Stomach (tissue), 9 donors: ENCODE data around the gene WHRN. TPM values are rescaled to one million over a fixed set of nuclear protein-coding genes. Genes with fewer than 3 reads are reported as not detected.
A peak's percentile ranks its signal among the peaks of the same experiment; 100 is the strongest.

Experiments used
- DNase-seq, 2 donors: peaks; one replicate each; pipeline versions ENCODE4 v3.0.0 to v3.0.0-alpha.2; 2013 to 2019
- H3K27ac ChIP-seq, 5 donors: fragments of 200-600 bp in 4 of 5; sonication (generic) in 4 of 5; one replicate each; pipeline ENCODE4 v1.5.1; 2013 to 2019; ENCODE audit warnings: mild to moderate bottlenecking in 1 of 5, moderate library complexity in 1 of 5
- H3K27me3 ChIP-seq, 3 donors: fragments of 200-600 bp; sonication (generic); one replicate each; pipeline ENCODE4 v1.5.1; 2017 to 2019; ENCODE audit warnings: mixed run types in 1 of 3
- H3K36me3 ChIP-seq, 4 donors: fragments of 200-600 bp; sonication (generic); 1 replicate in 3 of 4; 2 replicates in 1 of 4; pipeline ENCODE4 v1.5.1; 2016 to 2019
- H3K4me1 ChIP-seq, 4 donors: fragments of 200-600 bp; sonication (generic); one replicate each; pipeline ENCODE4 v1.5.1; 2016 to 2019
- H3K4me3 ChIP-seq, 4 donors: fragments of 200-600 bp; sonication (generic) in 3 of 4; one replicate each; pipeline ENCODE4 v1.5.1; 2016 to 2019; ENCODE audit warnings: mild to moderate bottlenecking in 1 of 4
- H3K9me3 ChIP-seq, 4 donors: fragments of 200-600 bp; sonication (generic); one replicate each; pipeline ENCODE4 v1.5.1; 2016 to 2019
- EP300 ChIP-seq: sonication (generic); formaldehyde crosslinking; IDR thresholded peaks from one replicate; pipeline ENCODE4 v1.6.1; 2017; ENCODE audit warnings: antibody characterized with exemption
- POLR2A ChIP-seq, 4 donors: fragments of 450-650 bp; IDR thresholded peaks; one replicate each; pipeline ENCODE4 v1.6.1; 2016; ENCODE audit warnings: antibody characterized with exemption in 4 of 4, control low read depth in 2 of 4, mild to moderate bottlenecking in 1 of 4, moderate library complexity in 1 of 4
- POLR2AphosphoS5 ChIP-seq, 3 donors: sonication (generic); formaldehyde crosslinking; IDR thresholded peaks; one replicate each; pipeline ENCODE4 v1.6.1; 2016; ENCODE audit warnings: antibody characterized with exemption in 3 of 3
- WGBS, 5 donors: extraction: QIAGEN DNeasy Blood & Tissue Kit in 3 of 5; methylation state at CpG; one replicate each; pipeline versions ENCODE4 v1.1.5 to v1.1.7; 2013 to 2018; 5-methylcytosine and 5-hydroxymethylcytosine counted together
- intact Hi-C: fragments of 100-400 bp; cut with DNase I; formaldehyde crosslinking; loops from one replicate; pipeline ENCODE4 v1.15.1; 2023; ENCODE audit warnings: low total_unique reads
- polyA plus RNA-seq, 3 donors: library from polyadenylated mRNA; stranded (reverse); fragments of 200-250 nt; gene quantifications; one replicate each; pipeline ENCODE4 v1.2.3, GENCODE V29; 2013
- total RNA-seq, 5 donors: library from RNA; depleted of rRNA; stranded (reverse); fragments of >200 nt; gene quantifications; one replicate each; pipeline versions ENCODE4 v1.1.0 to v1.2.3, GENCODE V29; 2014 to 2016
- TF ChIP-seq, protein P1 (sequence below), 7 experiments: fragments of 450-650 bp in 4 of 7; fragments of 200-600 bp in 3 of 7; sonication (generic) in 3 of 7; IDR thresholded peaks; one replicate each; pipeline ENCODE4 v1.5.1; 2016 to 2019; ENCODE audit warnings: antibody characterized with exemption in 7 of 7, control low read depth in 2 of 7, mild to moderate bottlenecking in 1 of 7
- donor health status: healthy with polysubstance abuse.
- donor health status: Bipolar disorder and iron deficiency.
- donor health status: healthy.

The WHRN gene
- total and polyA plus RNA-seq, 8 donors: 2.3 to 70.1 (median 4.8) TPM

DNA sequence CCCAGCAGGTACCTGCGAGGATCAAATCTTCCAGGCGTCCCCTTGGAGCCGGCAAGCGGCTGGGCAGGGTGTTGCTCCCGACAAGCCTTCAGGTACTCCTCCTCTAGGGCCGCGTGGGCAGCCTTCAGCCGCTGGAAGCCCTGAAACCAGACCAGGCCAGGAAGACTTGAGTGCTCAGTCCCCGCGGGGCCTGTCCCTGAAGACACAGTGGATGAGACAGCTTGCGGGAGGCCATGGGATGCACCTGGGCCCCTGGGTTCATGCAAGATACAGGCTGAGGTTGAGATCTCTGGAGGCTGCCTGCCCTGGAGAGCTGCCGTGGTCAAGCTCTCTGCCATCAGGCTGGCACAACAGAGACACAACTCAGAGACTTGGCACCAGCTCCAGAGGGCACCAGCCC lies 142.9 kb downstream of the WHRN start:
- Histone ChIP-seq H3K27ac (peak overlapping the region in 1 of 5 donors; percentile 2), H3K4me1 (peaks cover 4 to 34% (median 10%) of the 10 kb centered on the region in 4 donors), H3K9me3 (no peaks in the 10 kb centered on the region), H3K4me3 (no peak overlapping the region), H3K36me3 (peaks cover 61 to 99% (median 92%) of the 10 kb centered on the region in 4 donors), H3K27me3 (no peaks in the 10 kb centered on the region)
- 83 to 93% (median 87%) methylated on average over 8 to 12 of the region's 12 CpGs for WGBS, 5 donors
- DNase-seq: no peak
- TF ChIP-seq POLR2AphosphoS5 (IDR thresholded peaks at IDR 0.05) (no peak), POLR2A (IDR thresholded peaks at IDR 0.05) (no peak), EP300 (no peak)
- TF ChIP-seq, protein P1, sequence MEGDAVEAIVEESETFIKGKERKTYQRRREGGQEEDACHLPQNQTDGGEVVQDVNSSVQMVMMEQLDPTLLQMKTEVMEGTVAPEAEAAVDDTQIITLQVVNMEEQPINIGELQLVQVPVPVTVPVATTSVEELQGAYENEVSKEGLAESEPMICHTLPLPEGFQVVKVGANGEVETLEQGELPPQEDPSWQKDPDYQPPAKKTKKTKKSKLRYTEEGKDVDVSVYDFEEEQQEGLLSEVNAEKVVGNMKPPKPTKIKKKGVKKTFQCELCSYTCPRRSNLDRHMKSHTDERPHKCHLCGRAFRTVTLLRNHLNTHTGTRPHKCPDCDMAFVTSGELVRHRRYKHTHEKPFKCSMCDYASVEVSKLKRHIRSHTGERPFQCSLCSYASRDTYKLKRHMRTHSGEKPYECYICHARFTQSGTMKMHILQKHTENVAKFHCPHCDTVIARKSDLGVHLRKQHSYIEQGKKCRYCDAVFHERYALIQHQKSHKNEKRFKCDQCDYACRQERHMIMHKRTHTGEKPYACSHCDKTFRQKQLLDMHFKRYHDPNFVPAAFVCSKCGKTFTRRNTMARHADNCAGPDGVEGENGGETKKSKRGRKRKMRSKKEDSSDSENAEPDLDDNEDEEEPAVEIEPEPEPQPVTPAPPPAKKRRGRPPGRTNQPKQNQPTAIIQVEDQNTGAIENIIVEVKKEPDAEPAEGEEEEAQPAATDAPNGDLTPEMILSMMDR (IDR thresholded peaks at IDR 0.05): no peak
- intact Hi-C loops: no loop called here

DNA sequence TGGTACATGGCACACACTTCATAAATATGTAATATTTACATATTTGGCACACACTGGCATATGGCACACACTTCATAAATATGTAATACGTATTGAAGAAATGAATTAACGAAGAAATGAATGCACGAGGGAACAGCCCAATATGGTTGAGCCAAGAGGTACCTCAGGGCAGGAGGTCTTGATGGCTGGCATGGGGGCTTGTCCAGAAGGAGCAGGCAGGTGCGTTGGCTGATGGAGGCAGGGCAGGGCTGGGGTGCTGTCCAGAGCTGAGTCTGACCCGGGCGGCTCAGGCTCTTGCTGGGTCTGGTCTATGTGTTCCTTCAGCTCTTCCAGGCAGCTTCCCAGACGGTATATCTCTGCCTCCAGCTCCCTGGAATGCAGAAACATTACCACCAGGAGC lies 143.7 kb downstream of the WHRN start:
- TF ChIP-seq POLR2AphosphoS5 (IDR thresholded peaks at IDR 0.05) (no peak), EP300 (no peak), POLR2A (IDR thresholded peaks at IDR 0.05) (no peak)
- TF ChIP-seq, protein P1 (IDR thresholded peaks at IDR 0.05): no peak
- intact Hi-C loops: no loop called here
- Histone ChIP-seq H3K4me1 (peaks cover 0 to 25% (median 5%) of the 10 kb centered on the region in 4 donors), H3K27ac (no peak overlapping the region), H3K36me3 (peaks cover 67 to 100% (median 96%) of the 10 kb centered on the region in 4 donors), H3K9me3 (no peaks in the 10 kb centered on the region), H3K27me3 (no peaks in the 10 kb centered on the region), H3K4me3 (no peak overlapping the region)
- 87 to 97% (median 94%) methylated on average over 7 of the region's 7 CpGs for WGBS, 5 donors
- DNase-seq: no peak

DNA sequence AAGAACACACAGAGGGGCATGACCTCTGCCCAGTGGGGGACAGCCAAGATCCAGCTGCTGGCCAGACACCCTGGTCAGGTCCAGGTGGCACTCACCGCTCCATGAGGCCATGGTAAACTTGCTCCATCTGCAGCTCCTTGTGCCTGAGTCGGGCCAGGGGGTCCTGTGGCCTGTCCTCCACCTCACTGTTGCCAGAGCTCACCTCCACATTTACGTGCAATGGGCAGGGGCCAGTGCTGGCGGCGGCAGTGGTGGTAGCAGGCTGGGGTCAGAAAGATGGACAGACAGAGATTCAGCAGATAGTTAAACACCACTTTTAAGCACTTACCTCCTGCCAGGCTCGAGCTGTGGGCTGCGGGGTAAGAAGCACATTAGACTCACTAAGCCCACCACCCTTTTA lies 145.5 kb downstream of the WHRN start:
- no peak for DNase-seq
- peaks cover 83 to 100% (median 100%) of the 10 kb centered on the region in 4 donors for H3K36me3 ChIP-seq
- WGBS, 5 donors: 93 to 99% (median 96%) methylated on average over 7 of the region's 7 CpGs

DNA sequence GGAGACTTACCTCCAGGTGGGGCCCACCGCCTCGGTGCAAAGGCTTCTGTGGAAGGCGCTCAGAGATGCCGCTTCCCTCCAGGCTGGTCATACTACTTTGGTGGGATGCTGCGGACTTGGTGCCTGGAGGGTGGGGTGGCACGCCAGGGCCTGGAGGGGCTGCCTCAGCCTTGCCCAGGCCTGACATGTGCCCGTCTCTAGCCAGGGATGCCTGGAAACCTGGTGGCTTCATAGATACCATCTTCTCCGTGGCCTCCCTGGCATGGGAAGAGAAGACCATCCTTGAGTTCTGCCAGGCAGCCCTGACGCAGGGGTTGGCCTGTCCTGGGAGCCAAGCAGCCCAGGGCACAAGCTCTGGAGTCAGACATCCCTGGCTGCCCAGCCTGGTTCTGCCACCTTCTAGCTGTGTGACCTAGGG lies 147.4 kb downstream of the WHRN start:
- H3K27ac ChIP-seq: no peak overlapping the region
- intact Hi-C loops: no loop called here
- H3K4me1 ChIP-seq: no peaks in the 10 kb centered on the region
- no peaks in the 10 kb centered on the region for H3K9me3 ChIP-seq
- peaks cover 83 to 100% (median 100%) of the 10 kb centered on the region in 4 donors for H3K36me3 ChIP-seq
- DNase-seq: no peak
- H3K4me3 ChIP-seq: no peak overlapping the region
- WGBS, 5 donors: 88 to 100% (median 96%) methylated on average over 8 to 9 of the region's 9 CpGs
- no peak for TF ChIP-seq POLR2A (IDR thresholded peaks at IDR 0.05)
- no peak for TF ChIP-seq POLR2AphosphoS5 (IDR thresholded peaks at IDR 0.05)
- TF ChIP-seq, protein P1 (IDR thresholded peaks at IDR 0.05): no peak
- no peak for TF ChIP-seq EP300
- H3K27me3 ChIP-seq: no peaks in the 10 kb centered on the region

More for the DNA sequence above, 145.5 kb downstream of the WHRN start:
- intact Hi-C loops: no loop called here
- Histone ChIP-seq H3K4me3 (no peak overlapping the region), H3K27me3 (no peaks in the 10 kb centered on the region), H3K27ac (no peak overlapping the region), H3K4me1 (peaks cover 0 to 14% (median 0%) of the 10 kb centered on the region in 4 donors), H3K9me3 (no peaks in the 10 kb centered on the region)
- TF ChIP-seq POLR2A (IDR thresholded peaks at IDR 0.05) (no peak), POLR2AphosphoS5 (IDR thresholded peaks at IDR 0.05) (no peak), EP300 (no peak)
- TF ChIP-seq, protein P1 (IDR thresholded peaks at IDR 0.05): no peak
